Neural progenitor cell (in vitro differentiated cells): ENCODE measurements around the gene MCUB.

ENCODE experiments used
- CTCF ChIP-seq: fragments of 200-600 bp; sonication (generic); IDR thresholded peaks from 2 replicates; pipeline ENCODE4 v1.5.1; 2017; ENCODE audit warnings: antibody characterized with exemption, mild to moderate bottlenecking
- EZH2 ChIP-seq: fragments of 200-600 bp; sonication (generic); IDR thresholded peaks from 2 replicates; pipeline ENCODE4 v1.6.1; 2017; ENCODE audit warnings: antibody characterized with exemption, mild to moderate bottlenecking, moderate library complexity
- EZH2phosphoT487 ChIP-seq: fragments of 200-600 bp; sonication (generic); IDR thresholded peaks from 2 replicates; pipeline ENCODE4 v1.6.1; 2017; ENCODE audit warnings: antibody characterized with exemption

- TF ChIP-seq CTCF, result no peak
- TF ChIP-seq EZH2phosphoT487, result no peak
- TF ChIP-seq EZH2, result no peak
These were observed 168.3 kb downstream of the MCUB start for GRCh38 chr4:109728385-109728784.
